Endothelial cell (in vitro differentiated cells): ENCODE data around the gene RCN2. TPM values are rescaled to one million over a fixed set of nuclear protein-coding genes. Genes with fewer than 3 reads are reported as not detected.

Experiments
- DNase-seq: peaks from one replicate; pipeline ENCODE4 v3.0.0; 2021; ENCODE audit warnings: low spot score
- H3K27ac Mint-ChIP-seq: one replicate; pipeline ENCODE4 v1.8.0; 2021; ENCODE audit warnings: mixed read lengths, inconsistent platforms; ENCODE audit not compliant: unreplicated experiment
- H3K27me3 Mint-ChIP-seq: one replicate; pipeline ENCODE4 v1.8.0; 2021; ENCODE audit warnings: mild to moderate bottlenecking, moderate library complexity, mixed read lengths, inconsistent platforms; ENCODE audit not compliant: unreplicated experiment
- H3K36me3 Mint-ChIP-seq: one replicate; pipeline ENCODE4 v1.8.0; 2021; ENCODE audit warnings: mild to moderate bottlenecking, low read depth, mixed read lengths, inconsistent platforms; ENCODE audit not compliant: unreplicated experiment
- H3K4me1 Mint-ChIP-seq: one replicate; pipeline ENCODE4 v1.8.0; 2021; ENCODE audit warnings: mild to moderate bottlenecking, mixed read lengths, inconsistent platforms; ENCODE audit not compliant: unreplicated experiment
- H3K4me3 Mint-ChIP-seq: one replicate; pipeline ENCODE4 v1.8.0; 2021; ENCODE audit warnings: mild to moderate bottlenecking, mixed read lengths, inconsistent platforms; ENCODE audit not compliant: unreplicated experiment
- H3K9me3 Mint-ChIP-seq: one replicate; pipeline ENCODE4 v1.8.0; 2021; ENCODE audit warnings: mixed read lengths, inconsistent platforms; ENCODE audit not compliant: unreplicated experiment
- CTCF ChIP-seq: fragments of 200-600 bp; sonication (generic); IDR thresholded peaks from one replicate; pipeline ENCODE4 v1.5.0; 2021; ENCODE audit warnings: antibody characterized with exemption; ENCODE audit not compliant: unreplicated experiment
- total RNA-seq: library from RNA; stranded (reverse); fragmentation: NEBNext Ultra II Directional; extraction: Animal tissue kit (Norgen Biotek cat#: 25700); gene quantifications from one replicate; pipeline ENCODE4 v1.2.1, GENCODE V29; 2021; ENCODE audit not compliant: unreplicated experiment

The RCN2 gene
- total RNA-seq, 1 donor from 2014 or later: 76.1 TPM

- Mint-ChIP-seq H3K27ac (no peak overlapping the region), H3K4me1 (no peaks in the 10 kb centered on the region), H3K27me3 (no peaks in the 10 kb centered on the region), H3K9me3 (no peaks in the 10 kb centered on the region), H3K4me3 (no peak overlapping the region), H3K36me3 (no peaks in the 10 kb centered on the region)
- DNase-seq: no peak
- TF ChIP-seq CTCF: no peak
Measured at GRCh38 chr15:76974456-76975036, 43.0 kb downstream of the RCN2 start.

GRCh38 chr15:76976141-76976540 lies 44.6 kb downstream of the RCN2 start:
- no peaks in the 10 kb centered on the region for H3K9me3 Mint-ChIP-seq

GRCh38 chr15:76976572-76977270 lies 45.2 kb downstream of the RCN2 start:
- H3K4me1 Mint-ChIP-seq: no peaks in the 10 kb centered on the region
- H3K9me3 Mint-ChIP-seq: no peaks in the 10 kb centered on the region
- H3K27ac Mint-ChIP-seq: no peak overlapping the region
- H3K4me3 Mint-ChIP-seq: no peak overlapping the region
- no peaks in the 10 kb centered on the region for H3K36me3 Mint-ChIP-seq
- no peak for TF ChIP-seq CTCF
- DNase-seq: no peak
- no peaks in the 10 kb centered on the region for H3K27me3 Mint-ChIP-seq

More at GRCh38 chr15:76976141-76976540, 44.6 kb downstream of the RCN2 start:
- Mint-ChIP-seq H3K4me3 (no peak overlapping the region), H3K27ac (no peak overlapping the region), H3K4me1 (no peaks in the 10 kb centered on the region), H3K27me3 (no peaks in the 10 kb centered on the region), H3K36me3 (no peaks in the 10 kb centered on the region)
- DNase-seq: no peak
- no peak for TF ChIP-seq CTCF

- Mint-ChIP-seq H3K9me3 (no peaks in the 10 kb centered on the region), H3K4me1 (no peaks in the 10 kb centered on the region), H3K36me3 (no peaks in the 10 kb centered on the region), H3K27me3 (peaks cover 3% of the 10 kb centered on the region), H3K27ac (no peak overlapping the region), H3K4me3 (no peak overlapping the region)
- DNase-seq: no peak
- TF ChIP-seq CTCF: no peak
Measured at GRCh38 chr15:76978522-76979330, 47.2 kb downstream of the RCN2 start.
